GM12892 (cell line): ENCODE data around the gene DNAJC13.

Source experiments
- POLR2A ChIP-seq: IDR thresholded peaks from 2 replicates; pipeline ENCODE4 v1.6.1; 2011; ENCODE audit warnings: low read depth, low read length, control low read depth
- POLR2AphosphoS5 ChIP-seq: IDR thresholded peaks from 2 replicates; pipeline ENCODE4 v1.6.1; 2011; ENCODE audit warnings: low read depth, low read length, control low read depth
- TAF1 ChIP-seq: IDR thresholded peaks from 2 replicates; pipeline ENCODE4 v1.6.1; 2011; ENCODE audit warnings: low read depth, mild to moderate bottlenecking, control low read depth, low read length, borderline replicate concordance

DNA sequence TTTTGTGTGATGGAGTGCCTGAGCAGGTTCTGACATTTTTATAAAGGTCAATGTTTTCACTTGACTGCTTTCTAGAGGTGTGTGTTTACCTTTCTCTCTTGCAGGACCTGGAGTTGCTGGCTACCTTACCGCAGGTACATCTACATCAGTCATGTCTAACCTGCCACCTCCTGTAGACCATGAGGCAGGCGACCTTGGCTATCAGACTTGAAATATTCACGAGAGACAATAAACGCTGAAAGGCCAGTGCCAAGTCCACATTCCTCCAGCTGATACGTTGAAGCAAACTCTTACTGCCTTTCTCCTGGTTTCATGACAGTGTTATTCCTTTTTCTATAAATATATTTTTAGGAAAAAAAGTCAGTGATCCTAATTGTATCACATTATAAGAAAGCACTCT lies 120.8 kb downstream of the DNAJC13 start:
- TF ChIP-seq TAF1 (no peak), POLR2AphosphoS5 (no peak), POLR2A (no peak)
